ENCODE data around the gene PDZD7.

PDZD7 gene

GRCh38 chr10:101014230-101014884 lies 16.6 kb downstream of the PDZD7 start (continued):
- TF ChIP-seq PATZ1 (tag by site-specific recombination; IDR thresholded peaks at IDR 0.05), result peak; percentile 91
- peak; percentile 86 for TF ChIP-seq IKZF3 (tag by site-specific recombination; IDR thresholded peaks at IDR 0.05)
- no peak for TF ChIP-seq FEZF1 (tag by site-specific recombination; IDR thresholded peaks at IDR 0.05)
- TF ChIP-seq ZNF621 (tag by site-specific recombination; IDR thresholded peaks at IDR 0.05), result no peak
- 0 out of 2 replicates have a peak, but pooled peaks have one; percentile 23 for TF ChIP-seq ZNF843 (tag by site-specific recombination; IDR thresholded peaks at IDR 0.05)
- TF ChIP-seq HIC1 (tag by site-specific recombination; IDR thresholded peaks at IDR 0.05), result peak; percentile 91
- TF ChIP-seq PRDM2 (tag by site-specific recombination; IDR thresholded peaks at IDR 0.05; ENCODE audit: borderline replicate concordance), result 0 out of 2 replicates have a peak, but pooled peaks have one; percentile 40
- TF ChIP-seq ZNF670 (tag by site-specific recombination; IDR thresholded peaks at IDR 0.05; ENCODE audit: low read depth), result no peak
- no peak for TF ChIP-seq ZNF26 (tag by site-specific recombination; IDR thresholded peaks at IDR 0.05)
- 0 out of 2 replicates have a peak, but pooled peaks have one; percentile 35 for TF ChIP-seq ZSCAN23 (tag by site-specific recombination; IDR thresholded peaks at IDR 0.05)
- peak; percentile 76 for TF ChIP-seq ZBTB17 (tag by site-specific recombination; IDR thresholded peaks at IDR 0.05)
- TF ChIP-seq TSHZ1 (tag by site-specific recombination; IDR thresholded peaks at IDR 0.05; ENCODE audit: borderline replicate concordance), result no peak
- TF ChIP-seq ZBTB7A (tag by site-specific recombination; IDR thresholded peaks at IDR 0.05; ENCODE audit: low read depth), result peak; percentile 70; the same call in 1 of the 2 replicates
- no peak for TF ChIP-seq ZNF626 (tag by site-specific recombination; IDR thresholded peaks at IDR 0.05)
- TF ChIP-seq KLF1 (tag by site-specific recombination; IDR thresholded peaks at IDR 0.05), result 0 out of 2 replicates have a peak, but pooled peaks have one; percentile 14
- no peak for TF ChIP-seq RBAK (tag by site-specific recombination; IDR thresholded peaks at IDR 0.05)
- TF ChIP-seq GLIS1 (tag by site-specific recombination; IDR thresholded peaks at IDR 0.05), result peak; percentile 91
- TF ChIP-seq ZNF629 (tag by site-specific recombination; IDR thresholded peaks at IDR 0.05), result 0 out of 2 replicates have a peak, but pooled peaks have one; percentile 24
- peak; percentile 49; the same call in 1 of the 2 replicates for TF ChIP-seq ZNF2 (tag by site-specific recombination; IDR thresholded peaks at IDR 0.05)
- TF ChIP-seq ZSCAN4 (tag by site-specific recombination; IDR thresholded peaks at IDR 0.05), result peak; percentile 92
- TF ChIP-seq ZNF354C (tag by site-specific recombination; IDR thresholded peaks at IDR 0.05; ENCODE audit: borderline replicate concordance, low read depth), result no peak
- no peak for TF ChIP-seq ZNF747 (tag by site-specific recombination; IDR thresholded peaks at IDR 0.05)
